OCI-LY7 (cell line): ENCODE measurements around the gene PTAFR.

Experiments
- EZH2phosphoT487 ChIP-seq: fragments of 200-600 bp; sonication (generic); IDR thresholded peaks from 2 replicates; pipeline ENCODE4 v1.6.1; 2018; ENCODE audit warnings: low read depth, borderline replicate concordance, mild to moderate bottlenecking, mixed run types, antibody characterized with exemption, low read length, moderate library complexity, mixed read lengths
- TF ChIP-seq, protein P1 (sequence below): fragments of 200-600 bp; sonication (generic); conservative IDR thresholded peaks from 2 replicates; pipeline ENCODE4 v1.5.1; 2014; ENCODE audit warnings: mild to moderate bottlenecking, antibody characterized with exemption, low read length, moderate library complexity, mixed read lengths

DNA sequence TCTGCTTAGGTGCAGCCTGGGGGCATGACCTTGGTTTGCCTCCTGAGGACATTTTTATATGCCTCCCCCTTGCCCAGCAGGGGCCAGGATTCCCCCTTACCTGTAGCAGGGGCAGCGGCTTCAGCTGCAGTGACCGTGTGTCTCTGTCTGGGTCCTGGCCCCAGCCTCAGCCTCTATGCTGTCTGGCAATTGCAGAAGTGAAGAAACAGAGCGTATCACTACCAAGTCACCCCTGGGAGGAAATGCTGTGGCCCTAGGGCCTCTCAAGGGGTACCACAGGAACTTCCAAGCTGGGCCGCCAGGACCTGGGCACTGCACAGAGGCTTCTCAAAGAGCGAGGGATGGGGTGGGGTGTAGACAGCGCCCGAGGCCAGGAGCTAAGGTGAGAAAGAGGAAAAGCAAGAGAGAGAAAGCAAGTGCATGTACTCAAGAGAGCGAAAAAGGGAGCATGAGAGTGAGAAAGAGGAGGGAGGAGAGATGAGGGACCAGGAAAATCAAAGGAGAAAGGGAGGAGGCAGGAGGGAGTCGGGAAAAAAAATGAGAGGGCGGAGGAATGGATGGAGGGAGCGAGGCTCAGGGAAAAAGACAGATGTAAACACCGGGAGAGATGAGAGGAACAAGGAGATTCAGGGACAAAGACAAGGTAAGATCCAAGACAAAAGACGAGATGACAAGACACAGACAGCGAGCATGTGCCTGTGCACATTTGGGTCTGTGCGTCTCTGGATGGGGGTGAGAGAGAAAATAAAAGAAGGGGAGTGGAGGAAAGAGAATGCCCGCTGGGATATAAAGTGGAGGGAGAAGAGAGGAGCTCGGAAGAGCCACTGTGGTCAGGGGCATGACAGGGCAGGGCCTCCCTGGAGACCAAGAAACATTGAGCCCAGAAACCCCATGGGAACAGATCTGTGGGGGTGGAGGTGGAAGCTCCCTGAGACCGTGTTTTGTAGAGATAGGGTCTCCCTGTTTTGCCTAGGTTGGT is at the start of gene PTAFR:
- TF ChIP-seq EZH2phosphoT487: no peak
- TF ChIP-seq, protein P1, sequence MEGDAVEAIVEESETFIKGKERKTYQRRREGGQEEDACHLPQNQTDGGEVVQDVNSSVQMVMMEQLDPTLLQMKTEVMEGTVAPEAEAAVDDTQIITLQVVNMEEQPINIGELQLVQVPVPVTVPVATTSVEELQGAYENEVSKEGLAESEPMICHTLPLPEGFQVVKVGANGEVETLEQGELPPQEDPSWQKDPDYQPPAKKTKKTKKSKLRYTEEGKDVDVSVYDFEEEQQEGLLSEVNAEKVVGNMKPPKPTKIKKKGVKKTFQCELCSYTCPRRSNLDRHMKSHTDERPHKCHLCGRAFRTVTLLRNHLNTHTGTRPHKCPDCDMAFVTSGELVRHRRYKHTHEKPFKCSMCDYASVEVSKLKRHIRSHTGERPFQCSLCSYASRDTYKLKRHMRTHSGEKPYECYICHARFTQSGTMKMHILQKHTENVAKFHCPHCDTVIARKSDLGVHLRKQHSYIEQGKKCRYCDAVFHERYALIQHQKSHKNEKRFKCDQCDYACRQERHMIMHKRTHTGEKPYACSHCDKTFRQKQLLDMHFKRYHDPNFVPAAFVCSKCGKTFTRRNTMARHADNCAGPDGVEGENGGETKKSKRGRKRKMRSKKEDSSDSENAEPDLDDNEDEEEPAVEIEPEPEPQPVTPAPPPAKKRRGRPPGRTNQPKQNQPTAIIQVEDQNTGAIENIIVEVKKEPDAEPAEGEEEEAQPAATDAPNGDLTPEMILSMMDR: 0 out of 2 replicates have a peak, but pooled peaks have one; percentile 14
